Measurements from ENCODE around the gene FOXN1.
A peak's percentile ranks its signal among the peaks of the same experiment; 100 is the strongest.

FOXN1 gene

DNA sequence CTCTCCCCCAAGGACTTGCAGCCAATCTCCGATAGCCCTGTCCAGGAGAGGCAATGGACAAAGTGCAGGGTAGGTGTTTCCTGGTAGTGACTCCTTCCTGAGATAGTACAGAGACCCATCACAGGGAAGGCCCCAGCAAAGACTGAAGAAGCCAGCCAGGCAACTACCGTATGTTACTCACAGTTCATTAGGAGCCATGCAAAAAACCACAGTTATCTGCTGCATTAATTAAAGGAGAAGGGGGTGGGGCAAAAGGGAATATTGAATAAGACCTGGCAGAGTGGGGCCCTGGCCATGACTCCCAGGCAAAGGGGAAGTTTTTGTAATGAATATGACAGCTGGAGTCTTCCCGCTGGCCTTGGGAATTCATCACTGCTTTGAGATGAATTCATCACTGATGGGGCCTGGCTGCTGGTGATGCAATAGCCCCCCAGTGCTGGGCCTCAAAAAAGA is 35.2 kb upstream of the FOXN1 start:
- Histone ChIP-seq H3K36me3 (ENCODE audit: control insufficient read depth, insufficient read depth, low read length) (no peaks in the 10 kb centered on the region), H2BK15ac (replicated peaks; ENCODE audit: low read depth) (no peak overlapping the region), H3K79me1 (ENCODE audit: low read length) (no peaks in the 10 kb centered on the region), H3K23ac (ENCODE audit: low read length) (no peak overlapping the region), H3K4me1 (ENCODE audit: control insufficient read depth, low read depth, low read length) (no peaks in the 10 kb centered on the region), H3K4ac (ENCODE audit: low read depth, low read length) (no peak overlapping the region), H3K18ac (ENCODE audit: low read length) (no peak overlapping the region), H3K4me2 (ENCODE audit: low read length) (no peak overlapping the region), H3K56ac (ENCODE audit: low read length) (no peak overlapping the region), H4K8ac (ENCODE audit: low read depth, low read length) (no peak overlapping the region), H2BK120ac (ENCODE audit: low read depth, low read length) (no peak overlapping the region), H3K27ac (ENCODE audit: low read depth, low read length) (no peak overlapping the region), H3K79me2 (ENCODE audit: control insufficient read depth, insufficient read depth, low read length) (no peaks in the 10 kb centered on the region), H2AK5ac (ENCODE audit: low read length) (no peak overlapping the region), H3K9ac (ENCODE audit: low read length) (no peak overlapping the region), H3K27me3 (ENCODE audit: insufficient read depth, low read length, poor library complexity) (no peaks in the 10 kb centered on the region), H4K5ac (ENCODE audit: low read length) (no peak overlapping the region), H3K4me3 (ENCODE audit: low read length) (no peak overlapping the region), H2BK5ac (ENCODE audit: low read length) (no peak overlapping the region)
- WGBS (ENCODE audit: extremely low coverage, insufficient coverage, low lambda C conversion rate): no CpG with 5 or more reads among the region's 3 CpGs
- no peak for DNase-seq

DNA sequence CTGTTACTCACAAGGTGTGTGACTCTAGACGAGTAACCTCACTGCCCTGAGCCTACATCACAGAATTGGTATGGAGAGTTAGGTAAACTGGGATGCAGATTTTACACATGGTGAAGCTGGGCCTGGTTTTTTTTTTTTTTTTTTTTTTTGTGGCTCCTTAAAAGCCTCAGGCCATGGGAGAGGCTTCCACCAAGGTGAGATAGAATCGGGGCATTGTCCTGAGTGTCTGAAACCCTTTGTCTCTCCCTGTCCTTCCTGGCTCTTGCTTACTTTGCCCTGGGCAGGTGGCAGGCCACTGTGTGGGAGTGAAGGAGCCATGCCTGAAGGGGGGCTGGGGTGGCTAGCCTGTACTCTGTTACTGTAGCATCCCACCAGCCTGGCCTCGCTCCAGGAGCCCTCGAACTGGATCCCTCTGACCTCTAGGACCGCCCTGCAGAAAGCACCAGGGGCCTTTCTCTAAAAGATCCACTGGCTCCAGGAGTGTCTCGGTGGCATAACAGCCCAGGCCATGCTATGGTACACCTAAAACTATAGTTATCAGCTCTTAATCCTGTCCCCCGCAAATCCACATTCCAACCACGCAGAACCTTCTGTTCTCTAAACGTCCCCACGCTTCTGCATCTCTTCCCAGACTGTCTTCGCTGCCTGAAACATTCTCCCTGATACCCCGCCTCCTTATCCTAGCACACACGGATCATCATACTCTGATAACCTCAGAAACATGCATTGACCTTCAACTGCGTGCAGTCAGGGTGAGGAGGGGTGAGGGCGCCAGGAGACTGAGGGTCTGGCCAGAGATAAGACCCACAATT is 34.4 kb upstream of the FOXN1 start:
- H3K79me2 ChIP-seq (ENCODE audit: control insufficient read depth, insufficient read depth, low read length): no peaks in the 10 kb centered on the region
- no peaks in the 10 kb centered on the region for H3K4me1 ChIP-seq (ENCODE audit: control insufficient read depth, low read depth, low read length)
- WGBS (ENCODE audit: extremely low coverage, insufficient coverage, low lambda C conversion rate): no CpG with 5 or more reads among the region's 15 CpGs
- H2BK5ac ChIP-seq (ENCODE audit: low read length): no peak overlapping the region
- H2BK15ac ChIP-seq (replicated peaks; ENCODE audit: low read depth): no peak overlapping the region
- H3K9ac ChIP-seq (ENCODE audit: low read length): no peak overlapping the region
- H4K5ac ChIP-seq (ENCODE audit: low read length): no peak overlapping the region
- H3K36me3 ChIP-seq (ENCODE audit: control insufficient read depth, insufficient read depth, low read length): no peaks in the 10 kb centered on the region
- H3K4me3 ChIP-seq (ENCODE audit: low read length): no peak overlapping the region
- no peak overlapping the region for H2BK120ac ChIP-seq (ENCODE audit: low read depth, low read length)
- peak overlapping the region; percentile 25 for H3K56ac ChIP-seq (ENCODE audit: low read length)
- no peak overlapping the region for H3K18ac ChIP-seq (ENCODE audit: low read length)
- H3K4ac ChIP-seq (ENCODE audit: low read depth, low read length): no peak overlapping the region
- no peak overlapping the region for H3K27ac ChIP-seq (ENCODE audit: low read depth, low read length)
- no peak overlapping the region for H2AK5ac ChIP-seq (ENCODE audit: low read length)
- H3K4me2 ChIP-seq (ENCODE audit: low read length): no peak overlapping the region
- no peaks in the 10 kb centered on the region for H3K79me1 ChIP-seq (ENCODE audit: low read length)
- no peak overlapping the region for H4K8ac ChIP-seq (ENCODE audit: low read depth, low read length)
- H3K23ac ChIP-seq (ENCODE audit: low read length): no peak overlapping the region
- no peaks in the 10 kb centered on the region for H3K27me3 ChIP-seq (ENCODE audit: insufficient read depth, low read length, poor library complexity)
- peak; percentile 40 for DNase-seq

DNA sequence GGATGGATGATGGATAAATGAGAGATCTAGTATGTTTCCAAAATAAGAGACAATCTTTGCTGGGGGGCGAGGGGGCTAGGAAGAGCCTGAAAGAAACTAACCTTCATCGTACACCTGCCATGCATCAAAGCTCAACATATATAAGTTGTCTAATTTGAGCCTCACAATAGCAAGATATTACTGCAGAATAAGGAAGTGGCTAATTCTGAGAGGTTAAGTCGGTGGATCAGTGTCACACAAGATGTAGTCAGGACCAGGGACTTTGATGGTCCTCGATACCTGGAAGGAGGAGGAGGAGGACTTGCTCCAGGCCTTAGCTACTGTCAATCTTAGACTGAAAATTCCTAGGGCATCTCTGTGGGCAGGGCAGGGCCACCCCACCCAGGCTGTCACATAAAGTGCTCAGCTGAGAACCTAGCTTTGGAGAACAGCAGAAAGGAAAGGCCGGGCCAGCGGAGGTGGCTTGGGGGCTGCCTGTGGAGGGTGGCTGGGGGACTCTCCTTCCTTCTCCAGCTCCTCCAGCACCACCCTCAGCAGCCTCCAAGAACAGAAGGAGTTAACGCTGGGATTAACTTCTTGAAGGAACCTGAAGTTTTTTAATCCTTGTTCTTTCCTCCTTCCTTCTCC is 33.2 kb upstream of the FOXN1 start:
- Histone ChIP-seq H3K23ac (ENCODE audit: low read length) (no peak overlapping the region), H3K27me3 (ENCODE audit: insufficient read depth, low read length, poor library complexity) (no peaks in the 10 kb centered on the region), H3K4me3 (ENCODE audit: low read length) (no peak overlapping the region)

DNA sequence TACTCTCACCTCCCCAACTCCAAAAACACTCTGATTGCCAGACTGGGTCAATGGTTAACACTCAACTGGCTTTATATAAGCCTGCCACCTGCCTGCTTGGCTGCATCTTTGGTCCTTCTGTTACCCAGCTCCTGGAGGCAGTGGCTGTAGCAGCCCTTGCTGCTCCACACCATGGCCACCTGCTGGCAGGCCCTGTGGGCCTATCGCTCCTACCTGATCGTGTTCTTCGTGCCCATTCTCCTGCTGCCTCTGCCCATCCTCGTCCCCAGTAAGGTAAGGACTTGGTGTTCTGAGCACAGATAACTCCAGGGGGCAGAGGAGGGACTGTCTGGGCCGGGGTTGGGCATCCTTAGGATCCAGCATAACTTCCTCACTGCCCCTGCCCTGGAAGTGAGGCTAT is 32.6 kb upstream of the FOXN1 start, which contains the start of gene SLC13A2:
Gene SLC13A2 (plus strand): TSS at position 103 of the 400 bp plus-strand sequence. CDS start 69 bp downstream, at position 172.
- Histone ChIP-seq H3K79me1 (ENCODE audit: low read length) (no peaks in the 10 kb centered on the region), H3K27ac (ENCODE audit: low read depth, low read length) (no peak within 1 kb of the TSS), H3K23ac (ENCODE audit: low read length) (no peak within 1 kb of the TSS), H3K27me3 (ENCODE audit: insufficient read depth, low read length, poor library complexity) (no peaks in the 10 kb centered on the region), H4K5ac (ENCODE audit: low read length) (no peak within 1 kb of the TSS), H2BK120ac (ENCODE audit: low read depth, low read length) (no peak within 1 kb of the TSS), H3K4me1 (ENCODE audit: control insufficient read depth, low read depth, low read length) (no peaks in the 10 kb centered on the region), H3K4me2 (ENCODE audit: low read length) (no peak within 1 kb of the TSS), H2BK5ac (ENCODE audit: low read length) (no peak within 1 kb of the TSS), H3K18ac (ENCODE audit: low read length) (no peak within 1 kb of the TSS), H3K9ac (ENCODE audit: low read length) (no peak within 1 kb of the TSS), H3K56ac (ENCODE audit: low read length) (no peak within 1 kb of the TSS), H3K4me3 (ENCODE audit: low read length) (no peak within 1 kb of the TSS), H2BK15ac (replicated peaks; ENCODE audit: low read depth) (no peak within 1 kb of the TSS), H3K79me2 (ENCODE audit: control insufficient read depth, insufficient read depth, low read length) (no peaks in the 10 kb centered on the region), H2AK5ac (ENCODE audit: low read length) (no peak within 1 kb of the TSS), H3K4ac (ENCODE audit: low read depth, low read length) (no peak within 1 kb of the TSS), H4K8ac (ENCODE audit: low read depth, low read length) (no peak within 1 kb of the TSS), H3K36me3 (ENCODE audit: control insufficient read depth, insufficient read depth, low read length) (no peaks in the 10 kb centered on the region)
- no peak for DNase-seq
- WGBS (ENCODE audit: extremely low coverage, insufficient coverage, low lambda C conversion rate): no CpG with 5 or more reads among the region's 5 CpGs

More for the DNA sequence above, 33.2 kb upstream of the FOXN1 start:
- H3K18ac ChIP-seq (ENCODE audit: low read length): no peak overlapping the region
- H3K4me2 ChIP-seq (ENCODE audit: low read length): no peak overlapping the region
- DNase-seq: no peak
- H2BK15ac ChIP-seq (replicated peaks; ENCODE audit: low read depth): no peak overlapping the region
- no peak overlapping the region for H3K56ac ChIP-seq (ENCODE audit: low read length)
- no peak overlapping the region for H4K8ac ChIP-seq (ENCODE audit: low read depth, low read length)
- no peaks in the 10 kb centered on the region for H3K79me1 ChIP-seq (ENCODE audit: low read length)
- no peak overlapping the region for H3K9ac ChIP-seq (ENCODE audit: low read length)
- H2BK5ac ChIP-seq (ENCODE audit: low read length): no peak overlapping the region
- no peak overlapping the region for H2AK5ac ChIP-seq (ENCODE audit: low read length)
- no CpG with 5 or more reads among the region's 7 CpGs for WGBS (ENCODE audit: extremely low coverage, insufficient coverage, low lambda C conversion rate)
- H4K5ac ChIP-seq (ENCODE audit: low read length): no peak overlapping the region
- no peaks in the 10 kb centered on the region for H3K36me3 ChIP-seq (ENCODE audit: control insufficient read depth, insufficient read depth, low read length)
- H3K79me2 ChIP-seq (ENCODE audit: control insufficient read depth, insufficient read depth, low read length): no peaks in the 10 kb centered on the region
- H3K27ac ChIP-seq (ENCODE audit: low read depth, low read length): no peak overlapping the region
- H3K4me1 ChIP-seq (ENCODE audit: control insufficient read depth, low read depth, low read length): no peaks in the 10 kb centered on the region
- H3K4ac ChIP-seq (ENCODE audit: low read depth, low read length): no peak overlapping the region
- H2BK120ac ChIP-seq (ENCODE audit: low read depth, low read length): no peak overlapping the region

GRCh38 chr17:28474111-28474531 is 32.0 kb upstream of the FOXN1 start:
- Histone ChIP-seq H3K23ac (ENCODE audit: low read length) (no peak overlapping the region), H3K9ac (ENCODE audit: low read length) (no peak overlapping the region), H2BK5ac (ENCODE audit: low read length) (no peak overlapping the region), H3K27me3 (ENCODE audit: insufficient read depth, low read length, poor library complexity) (no peaks in the 10 kb centered on the region), H3K56ac (ENCODE audit: low read length) (no peak overlapping the region), H3K36me3 (ENCODE audit: control insufficient read depth, insufficient read depth, low read length) (no peaks in the 10 kb centered on the region), H3K4ac (ENCODE audit: low read depth, low read length) (no peak overlapping the region), H2BK120ac (ENCODE audit: low read depth, low read length) (no peak overlapping the region), H3K4me3 (ENCODE audit: low read length) (no peak overlapping the region), H2AK5ac (ENCODE audit: low read length) (no peak overlapping the region), H3K79me2 (ENCODE audit: control insufficient read depth, insufficient read depth, low read length) (no peaks in the 10 kb centered on the region), H3K18ac (ENCODE audit: low read length) (no peak overlapping the region), H4K5ac (ENCODE audit: low read length) (no peak overlapping the region), H3K4me2 (ENCODE audit: low read length) (no peak overlapping the region), H3K79me1 (ENCODE audit: low read length) (no peaks in the 10 kb centered on the region), H3K27ac (ENCODE audit: low read depth, low read length) (no peak overlapping the region), H2BK15ac (replicated peaks; ENCODE audit: low read depth) (no peak overlapping the region), H3K4me1 (ENCODE audit: control insufficient read depth, low read depth, low read length) (no peaks in the 10 kb centered on the region), H4K8ac (ENCODE audit: low read depth, low read length) (no peak overlapping the region)
- DNase-seq: no peak
- no CpG with 5 or more reads among the region's 7 CpGs for WGBS (ENCODE audit: extremely low coverage, insufficient coverage, low lambda C conversion rate)
